ENCODE measurements around the gene UGT2B17.
"Not testable (repeated sequence)": the region's sequence is repeated elsewhere in the genome, so short reads cannot be mapped to it uniquely, and the experiment has no call there.

DNA sequence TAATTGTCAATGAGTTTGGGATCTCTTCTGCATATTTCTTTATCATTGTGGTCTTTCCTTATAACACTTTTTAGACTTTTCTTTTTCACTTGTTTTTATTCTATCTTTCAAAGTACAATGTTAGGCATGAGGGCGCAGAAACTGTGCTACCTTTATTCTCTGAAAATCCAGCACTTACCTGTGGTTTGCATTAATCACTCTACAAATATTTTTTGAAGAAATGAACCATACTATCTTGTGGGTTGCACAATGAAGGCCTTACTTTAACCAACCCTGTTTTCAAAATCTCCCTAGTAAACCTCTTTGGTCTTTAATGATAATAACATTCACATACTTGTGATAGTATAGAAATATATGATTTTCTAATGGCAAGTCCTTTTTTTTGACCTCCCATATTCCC is 11.0 kb downstream of the UGT2B17 start:
- TF ChIP-seq, protein P1, sequence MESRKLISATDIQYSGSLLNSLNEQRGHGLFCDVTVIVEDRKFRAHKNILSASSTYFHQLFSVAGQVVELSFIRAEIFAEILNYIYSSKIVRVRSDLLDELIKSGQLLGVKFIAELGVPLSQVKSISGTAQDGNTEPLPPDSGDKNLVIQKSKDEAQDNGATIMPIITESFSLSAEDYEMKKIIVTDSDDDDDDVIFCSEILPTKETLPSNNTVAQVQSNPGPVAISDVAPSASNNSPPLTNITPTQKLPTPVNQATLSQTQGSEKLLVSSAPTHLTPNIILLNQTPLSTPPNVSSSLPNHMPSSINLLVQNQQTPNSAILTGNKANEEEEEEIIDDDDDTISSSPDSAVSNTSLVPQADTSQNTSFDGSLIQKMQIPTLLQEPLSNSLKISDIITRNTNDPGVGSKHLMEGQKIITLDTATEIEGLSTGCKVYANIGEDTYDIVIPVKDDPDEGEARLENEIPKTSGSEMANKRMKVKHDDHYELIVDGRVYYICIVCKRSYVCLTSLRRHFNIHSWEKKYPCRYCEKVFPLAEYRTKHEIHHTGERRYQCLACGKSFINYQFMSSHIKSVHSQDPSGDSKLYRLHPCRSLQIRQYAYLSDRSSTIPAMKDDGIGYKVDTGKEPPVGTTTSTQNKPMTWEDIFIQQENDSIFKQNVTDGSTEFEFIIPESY (IDR thresholded peaks at IDR 0.05; ENCODE audit: borderline replicate concordance, low read depth) = not testable (repeated sequence)
- TF ChIP-seq, protein P2, sequence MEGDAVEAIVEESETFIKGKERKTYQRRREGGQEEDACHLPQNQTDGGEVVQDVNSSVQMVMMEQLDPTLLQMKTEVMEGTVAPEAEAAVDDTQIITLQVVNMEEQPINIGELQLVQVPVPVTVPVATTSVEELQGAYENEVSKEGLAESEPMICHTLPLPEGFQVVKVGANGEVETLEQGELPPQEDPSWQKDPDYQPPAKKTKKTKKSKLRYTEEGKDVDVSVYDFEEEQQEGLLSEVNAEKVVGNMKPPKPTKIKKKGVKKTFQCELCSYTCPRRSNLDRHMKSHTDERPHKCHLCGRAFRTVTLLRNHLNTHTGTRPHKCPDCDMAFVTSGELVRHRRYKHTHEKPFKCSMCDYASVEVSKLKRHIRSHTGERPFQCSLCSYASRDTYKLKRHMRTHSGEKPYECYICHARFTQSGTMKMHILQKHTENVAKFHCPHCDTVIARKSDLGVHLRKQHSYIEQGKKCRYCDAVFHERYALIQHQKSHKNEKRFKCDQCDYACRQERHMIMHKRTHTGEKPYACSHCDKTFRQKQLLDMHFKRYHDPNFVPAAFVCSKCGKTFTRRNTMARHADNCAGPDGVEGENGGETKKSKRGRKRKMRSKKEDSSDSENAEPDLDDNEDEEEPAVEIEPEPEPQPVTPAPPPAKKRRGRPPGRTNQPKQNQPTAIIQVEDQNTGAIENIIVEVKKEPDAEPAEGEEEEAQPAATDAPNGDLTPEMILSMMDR (IDR thresholded peaks at IDR 0.05) = not testable (repeated sequence)
- not testable (repeated sequence) for TF ChIP-seq EZH2phosphoT487 (IDR thresholded peaks at IDR 0.05; ENCODE audit: borderline replicate concordance, low read depth); TAF1 (IDR thresholded peaks at IDR 0.05; ENCODE audit: borderline replicate concordance, low read depth, low read length); RFX5 (IDR thresholded peaks at IDR 0.05; ENCODE audit: low read length); MEF2A (IDR thresholded peaks at IDR 0.05; ENCODE audit: borderline replicate concordance, low read depth); JUND (IDR thresholded peaks at IDR 0.05)
- TF ChIP-seq, protein P3, sequence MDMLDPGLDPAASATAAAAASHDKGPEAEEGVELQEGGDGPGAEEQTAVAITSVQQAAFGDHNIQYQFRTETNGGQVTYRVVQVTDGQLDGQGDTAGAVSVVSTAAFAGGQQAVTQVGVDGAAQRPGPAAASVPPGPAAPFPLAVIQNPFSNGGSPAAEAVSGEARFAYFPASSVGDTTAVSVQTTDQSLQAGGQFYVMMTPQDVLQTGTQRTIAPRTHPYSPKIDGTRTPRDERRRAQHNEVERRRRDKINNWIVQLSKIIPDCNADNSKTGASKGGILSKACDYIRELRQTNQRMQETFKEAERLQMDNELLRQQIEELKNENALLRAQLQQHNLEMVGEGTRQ (IDR thresholded peaks at IDR 0.05; ENCODE audit: borderline replicate concordance, low read depth, low read length) = not testable (repeated sequence)

Data from SK-N-SH (cell line).